Effector CD8-positive, alpha-beta T cell (primary cell): ENCODE data around the gene PITPNM2.

ENCODE experiments used
- DNase-seq: peaks from one replicate; lab custom pipeline; 2025; lab: John Stamatoyannopoulos, UW

Gene PITPNM2

GRCh38 chr12:123143736-123144461, 7.0 kb downstream of the PITPNM2 start:
- no peak for DNase-seq

- no peak for DNase-seq
These were observed 7.8 kb downstream of the PITPNM2 start for GRCh38 chr12:123142921-123143735.

GRCh38 chr12:123142518-123142840, 8.4 kb downstream of the PITPNM2 start:
- DNase-seq, result no peak

GRCh38 chr12:123141615-123142517, 9.0 kb downstream of the PITPNM2 start:
- DNase-seq, result no peak

GRCh38 chr12:123140676-123141614, 9.9 kb downstream of the PITPNM2 start:
- no peak for DNase-seq

GRCh38 chr12:123139926-123140675, 10.8 kb downstream of the PITPNM2 start:
- no peak for DNase-seq

- DNase-seq, result no peak
These were observed 15.2 kb downstream of the PITPNM2 start for GRCh38 chr12:123135688-123136087.

GRCh38 chr12:123134826-123135225, 16.1 kb downstream of the PITPNM2 start:
- no peak for DNase-seq

- DNase-seq, result no peak
These were observed 16.6 kb downstream of the PITPNM2 start for GRCh38 chr12:123134271-123134671.

GRCh38 chr12:123133701-123134100, 17.2 kb downstream of the PITPNM2 start:
- no peak for DNase-seq

GRCh38 chr12:123132951-123133619, 17.8 kb downstream of the PITPNM2 start:
- DNase-seq, result no peak

GRCh38 chr12:123131879-123132402, 18.9 kb downstream of the PITPNM2 start:
- DNase-seq, result peak; percentile 25

- no peak for DNase-seq
These were observed 19.5 kb downstream of the PITPNM2 start for GRCh38 chr12:123131291-123131832.

- DNase-seq, result no peak
These were observed 21.3 kb downstream of the PITPNM2 start for GRCh38 chr12:123129621-123130020.

GRCh38 chr12:123127182-123127495, 23.8 kb downstream of the PITPNM2 start:
- DNase-seq, result no peak

GRCh38 chr12:123126294-123127181, 24.4 kb downstream of the PITPNM2 start:
- no peak for DNase-seq

- DNase-seq, result no peak
These were observed 28.3 kb downstream of the PITPNM2 start for GRCh38 chr12:123122626-123123025.

- no peak for DNase-seq
These were observed 29.2 kb downstream of the PITPNM2 start for GRCh38 chr12:123121670-123122069.
